ENCODE data around the gene LRP5. TPM values are rescaled to one million over a fixed set of nuclear protein-coding genes. Genes with fewer than 3 reads are reported as not detected.
"Not testable (repeated sequence)": the region's sequence is repeated elsewhere in the genome, so short reads cannot be mapped to it uniquely, and the experiment has no call there.

LRP5 gene
- total RNA-seq, 2 donors from 2014 or later: 48.3 to 57.1 TPM

GRCh38 chr11:68297494-68297811 lies 14.9 kb upstream of the LRP5 start:
- Histone ChIP-seq H3K9me3 (no peaks in the 10 kb centered on the region), H3K4me1 (replicated peaks) (no peaks in the 10 kb centered on the region), H3K27me3 (replicated peaks; ENCODE audit: insufficient read depth) (no peaks in the 10 kb centered on the region), H3K4me3 (no peak overlapping the region), H3K27ac (no peak overlapping the region), H3K36me3 (no peaks in the 10 kb centered on the region)
- DNase-seq (ENCODE audit: low spot score): no peak
- intact Hi-C loops (cut with DNase I): loop anchor here (2.0 kb wide), 1 partner anchor 41 kb away; no protein-coding TSS in a partner anchor
- 34% methylated on average over 10 of the region's 10 CpGs for WGBS
- TF ChIP-seq, protein P1, sequence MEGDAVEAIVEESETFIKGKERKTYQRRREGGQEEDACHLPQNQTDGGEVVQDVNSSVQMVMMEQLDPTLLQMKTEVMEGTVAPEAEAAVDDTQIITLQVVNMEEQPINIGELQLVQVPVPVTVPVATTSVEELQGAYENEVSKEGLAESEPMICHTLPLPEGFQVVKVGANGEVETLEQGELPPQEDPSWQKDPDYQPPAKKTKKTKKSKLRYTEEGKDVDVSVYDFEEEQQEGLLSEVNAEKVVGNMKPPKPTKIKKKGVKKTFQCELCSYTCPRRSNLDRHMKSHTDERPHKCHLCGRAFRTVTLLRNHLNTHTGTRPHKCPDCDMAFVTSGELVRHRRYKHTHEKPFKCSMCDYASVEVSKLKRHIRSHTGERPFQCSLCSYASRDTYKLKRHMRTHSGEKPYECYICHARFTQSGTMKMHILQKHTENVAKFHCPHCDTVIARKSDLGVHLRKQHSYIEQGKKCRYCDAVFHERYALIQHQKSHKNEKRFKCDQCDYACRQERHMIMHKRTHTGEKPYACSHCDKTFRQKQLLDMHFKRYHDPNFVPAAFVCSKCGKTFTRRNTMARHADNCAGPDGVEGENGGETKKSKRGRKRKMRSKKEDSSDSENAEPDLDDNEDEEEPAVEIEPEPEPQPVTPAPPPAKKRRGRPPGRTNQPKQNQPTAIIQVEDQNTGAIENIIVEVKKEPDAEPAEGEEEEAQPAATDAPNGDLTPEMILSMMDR (IDR thresholded peaks at IDR 0.05): no peak
- TF ChIP-seq POLR2AphosphoS5 (IDR thresholded peaks at IDR 0.05) (no peak), POLR2A (IDR thresholded peaks at IDR 0.05) (no peak)

GRCh38 chr11:68297812-68298658 lies 14.4 kb upstream of the LRP5 start:
- intact Hi-C loops (cut with DNase I): loop anchor here (2.0 kb wide), 1 partner anchor 41 kb away; no protein-coding TSS in a partner anchor
- H3K36me3 ChIP-seq: no peaks in the 10 kb centered on the region
- H3K4me1 ChIP-seq (replicated peaks): no peaks in the 10 kb centered on the region
- no peak overlapping the region for H3K27ac ChIP-seq
- no peak overlapping the region for H3K4me3 ChIP-seq
- WGBS: 30% methylated on average over 40 of the region's 40 CpGs
- no peaks in the 10 kb centered on the region for H3K27me3 ChIP-seq (replicated peaks; ENCODE audit: insufficient read depth)
- H3K9me3 ChIP-seq: no peaks in the 10 kb centered on the region
- TF ChIP-seq POLR2AphosphoS5 (IDR thresholded peaks at IDR 0.05): peak; percentile 52
- TF ChIP-seq, protein P1 (IDR thresholded peaks at IDR 0.05): peak; percentile 92 to 98 (median 96)
- no peak for TF ChIP-seq POLR2A (IDR thresholded peaks at IDR 0.05)
- peak; percentile 53 for DNase-seq (ENCODE audit: low spot score)

GRCh38 chr11:68298659-68299516 lies 13.5 kb upstream of the LRP5 start:
- H3K4me3 ChIP-seq: no peak overlapping the region
- H3K9me3 ChIP-seq: no peaks in the 10 kb centered on the region
- 80% methylated on average over 15 of the region's 15 CpGs for WGBS
- no peak overlapping the region for H3K27ac ChIP-seq
- no peaks in the 10 kb centered on the region for H3K27me3 ChIP-seq (replicated peaks; ENCODE audit: insufficient read depth)
- H3K4me1 ChIP-seq (replicated peaks): no peaks in the 10 kb centered on the region
- H3K36me3 ChIP-seq: no peaks in the 10 kb centered on the region
- intact Hi-C loops (cut with DNase I): no loop called here
- no peak for DNase-seq (ENCODE audit: low spot score)
- no peak for TF ChIP-seq POLR2A (IDR thresholded peaks at IDR 0.05)
- TF ChIP-seq, protein P1 (IDR thresholded peaks at IDR 0.05): no peak
- no peak for TF ChIP-seq POLR2AphosphoS5 (IDR thresholded peaks at IDR 0.05)

DNA sequence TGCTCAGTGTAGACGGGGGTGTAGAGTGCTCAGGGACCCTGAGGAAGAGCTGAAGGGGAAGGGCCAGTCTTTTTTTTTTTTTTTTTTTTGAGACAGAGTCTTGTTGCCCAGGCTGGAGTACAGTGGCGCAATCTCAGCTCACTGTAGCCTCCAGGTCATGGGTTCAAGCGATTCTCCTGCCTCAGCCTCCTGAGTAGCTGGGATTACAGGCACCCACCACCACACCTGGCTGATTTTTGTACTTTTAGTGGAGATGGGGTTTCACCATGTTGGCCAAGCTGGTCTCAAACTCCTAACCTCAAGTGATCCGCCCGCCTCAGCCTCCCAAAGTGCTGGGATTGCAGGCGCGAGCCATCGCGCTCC lies 12.9 kb upstream of the LRP5 start:
- H3K27me3 ChIP-seq (replicated peaks; ENCODE audit: insufficient read depth); H3K9me3 ChIP-seq; intact Hi-C loops (cut with DNase I); H3K4me3 ChIP-seq; H3K4me1 ChIP-seq (replicated peaks); H3K36me3 ChIP-seq; H3K27ac ChIP-seq; DNase-seq (ENCODE audit: low spot score): not testable (repeated sequence)
- 97% methylated on average over 9 of the region's 9 CpGs for WGBS

DNA sequence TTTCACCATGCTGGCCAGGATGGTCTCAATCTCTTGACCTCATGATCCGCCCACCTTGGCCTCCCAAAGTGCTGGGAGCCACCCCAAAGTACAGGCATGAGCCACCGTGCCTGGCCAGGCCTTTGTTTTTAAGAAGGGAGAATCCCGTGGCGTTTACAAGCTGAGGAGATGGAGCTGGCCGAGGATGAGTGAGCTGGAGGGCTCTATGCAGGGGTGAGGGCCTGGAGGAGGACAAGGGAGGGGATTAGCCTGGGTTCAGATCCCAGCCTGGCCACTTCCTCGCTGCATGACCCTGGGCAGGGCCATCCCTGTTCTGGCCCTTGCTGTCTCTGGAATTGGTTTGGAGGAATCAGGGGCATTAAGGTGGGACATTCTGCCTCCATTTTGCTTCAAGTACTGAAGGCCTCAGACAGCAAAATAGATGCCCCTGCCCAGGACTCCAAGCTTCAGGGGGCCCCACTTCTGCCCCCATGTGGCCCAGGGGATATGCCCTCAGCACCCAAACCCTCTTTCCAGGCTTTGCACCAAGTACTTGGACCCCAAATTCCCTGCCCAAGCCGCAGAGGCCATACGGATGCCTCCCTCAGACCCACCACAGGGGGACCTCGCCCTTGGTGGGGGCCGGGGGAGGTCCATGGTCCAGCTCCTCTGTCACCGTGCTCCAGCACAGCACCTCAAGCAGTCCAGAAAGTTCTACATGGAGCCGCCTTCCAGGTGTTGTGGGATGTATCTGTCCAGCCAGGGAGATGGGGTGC lies 12.1 kb upstream of the LRP5 start:
- H3K27ac ChIP-seq: no peak overlapping the region
- H3K27me3 ChIP-seq (replicated peaks; ENCODE audit: insufficient read depth): no peaks in the 10 kb centered on the region
- no peak for DNase-seq (ENCODE audit: low spot score)
- no peak overlapping the region for H3K4me3 ChIP-seq
- no peaks in the 10 kb centered on the region for H3K36me3 ChIP-seq
- intact Hi-C loops (cut with DNase I): no loop called here
- WGBS: 84% methylated on average over 12 of the region's 12 CpGs
- no peaks in the 10 kb centered on the region for H3K9me3 ChIP-seq
- TF ChIP-seq, protein P1 (IDR thresholded peaks at IDR 0.05): no peak
- TF ChIP-seq POLR2AphosphoS5 (IDR thresholded peaks at IDR 0.05): no peak
- no peak for TF ChIP-seq POLR2A (IDR thresholded peaks at IDR 0.05)
- no peaks in the 10 kb centered on the region for H3K4me1 ChIP-seq (replicated peaks)
